H1 (cell line): ENCODE measurements around the gene MAGI2. TPM values are rescaled to one million over a fixed set of nuclear protein-coding genes. Genes with fewer than 3 reads are reported as not detected.

Experiments used
- POLR2A ChIP-seq, 2 experiments: IDR thresholded peaks; 1 replicate in 1 of 2; 2 replicates in 1 of 2; pipeline ENCODE4 v1.6.1; 2011; ENCODE audit warnings: low read depth in 2 of 2, low read length in 2 of 2, mild to moderate bottlenecking in 2 of 2; ENCODE audit errors: control extremely low read depth in 1 of 2
- polyA plus RNA-seq, 7 experiments: library from polyadenylated mRNA; depleted of rRNA in 3 of 7; stranded (reverse) in 5 of 7; unstranded in 2 of 7; fragments of >200 nt in 5 of 7; fragments of 200-250 nt in 2 of 7; gene quantifications; 1 replicate in 5 of 7; 2 replicates in 1 of 7; 4 replicates in 1 of 7; pipeline versions ENCODE4 v1.2.1 to v1.2.3, GENCODE V29; 2011 to 2013; ENCODE audit warnings: missing spikeins in 2 of 7, mixed read lengths in 2 of 7
- total RNA-seq: library from RNA; stranded (reverse); fragmentation: NEBNext Ultra II Directional; extraction: Animal tissue kit (Norgen Biotek cat#: 25700); gene quantifications from 2 replicates; pipeline ENCODE4 v1.2.1, GENCODE V29; 2021

The MAGI2 gene
- total and polyA plus RNA-seq, 2 of the 8 experiments (the other 6 are each of a cell fraction or from before 2014, with no cell fraction given): 6.0 to 27.3 TPM

DNA sequence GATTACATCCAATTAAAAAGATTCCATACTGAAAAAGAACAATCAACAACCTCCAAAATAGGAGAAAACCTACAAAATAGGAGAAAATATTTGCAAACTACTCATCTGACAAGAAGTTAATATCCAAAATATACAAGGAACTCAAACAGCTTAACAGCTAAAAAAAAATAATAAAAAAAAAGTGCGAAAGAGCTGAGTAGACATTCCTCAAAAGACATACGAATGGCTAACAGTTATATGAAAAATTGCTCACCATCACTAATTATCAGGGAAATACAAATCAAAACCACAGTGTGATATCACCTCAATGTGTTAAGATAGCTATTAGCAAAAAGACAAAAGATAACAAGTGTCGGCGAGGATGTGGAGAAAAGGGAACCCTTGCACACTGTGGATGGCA lies 1204.6 kb downstream of the MAGI2 start (continued):
- no peak for TF ChIP-seq POLR2A (IDR thresholded peaks at IDR 0.05; ENCODE audit: control extremely low read depth in 1 of 2, low read depth in 2 of 2, low read length in 2 of 2)
